ENCODE results near the gene PLPPR3.

GRCh38 chr19:800360-801029, 21.3 kb downstream of the PLPPR3 start:
- TF ChIP-seq TAF1 (IDR thresholded peaks at IDR 0.05; ENCODE audit: borderline replicate concordance, insufficient read depth, low read length) (no peak), POLR2AphosphoS5 (IDR thresholded peaks at IDR 0.05; ENCODE audit: low read depth, low read length) (peak; percentile 31; the same call in 1 of the 2 replicates)
- TF ChIP-seq, protein P1, sequence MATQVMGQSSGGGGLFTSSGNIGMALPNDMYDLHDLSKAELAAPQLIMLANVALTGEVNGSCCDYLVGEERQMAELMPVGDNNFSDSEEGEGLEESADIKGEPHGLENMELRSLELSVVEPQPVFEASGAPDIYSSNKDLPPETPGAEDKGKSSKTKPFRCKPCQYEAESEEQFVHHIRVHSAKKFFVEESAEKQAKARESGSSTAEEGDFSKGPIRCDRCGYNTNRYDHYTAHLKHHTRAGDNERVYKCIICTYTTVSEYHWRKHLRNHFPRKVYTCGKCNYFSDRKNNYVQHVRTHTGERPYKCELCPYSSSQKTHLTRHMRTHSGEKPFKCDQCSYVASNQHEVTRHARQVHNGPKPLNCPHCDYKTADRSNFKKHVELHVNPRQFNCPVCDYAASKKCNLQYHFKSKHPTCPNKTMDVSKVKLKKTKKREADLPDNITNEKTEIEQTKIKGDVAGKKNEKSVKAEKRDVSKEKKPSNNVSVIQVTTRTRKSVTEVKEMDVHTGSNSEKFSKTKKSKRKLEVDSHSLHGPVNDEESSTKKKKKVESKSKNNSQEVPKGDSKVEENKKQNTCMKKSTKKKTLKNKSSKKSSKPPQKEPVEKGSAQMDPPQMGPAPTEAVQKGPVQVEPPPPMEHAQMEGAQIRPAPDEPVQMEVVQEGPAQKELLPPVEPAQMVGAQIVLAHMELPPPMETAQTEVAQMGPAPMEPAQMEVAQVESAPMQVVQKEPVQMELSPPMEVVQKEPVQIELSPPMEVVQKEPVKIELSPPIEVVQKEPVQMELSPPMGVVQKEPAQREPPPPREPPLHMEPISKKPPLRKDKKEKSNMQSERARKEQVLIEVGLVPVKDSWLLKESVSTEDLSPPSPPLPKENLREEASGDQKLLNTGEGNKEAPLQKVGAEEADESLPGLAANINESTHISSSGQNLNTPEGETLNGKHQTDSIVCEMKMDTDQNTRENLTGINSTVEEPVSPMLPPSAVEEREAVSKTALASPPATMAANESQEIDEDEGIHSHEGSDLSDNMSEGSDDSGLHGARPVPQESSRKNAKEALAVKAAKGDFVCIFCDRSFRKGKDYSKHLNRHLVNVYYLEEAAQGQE (IDR thresholded peaks at IDR 0.05; ENCODE audit: insufficient read depth in 1 of 2, low read depth in 2 of 2, low read length in 2 of 2): no peak

Data from PFSK-1 (cell line).